Stimulated activated CD8-positive, alpha-beta memory T cell treated with anti-CD3 and anti-CD28 coated beads, Interleukin-15, amount 100 ng/mL, for 24 hours (primary cell): ENCODE measurements around the gene ZKSCAN8.
"Not testable (repeated sequence)": the region's sequence is repeated elsewhere in the genome, so short reads cannot be mapped to it uniquely, and the experiment has no call there.

Experiments used
- DNase-seq: peaks from one replicate; pipeline ENCODE4 v3.0.0-alpha.2; 2020; ENCODE audit warnings: low read depth

ZKSCAN8 gene

DNA sequence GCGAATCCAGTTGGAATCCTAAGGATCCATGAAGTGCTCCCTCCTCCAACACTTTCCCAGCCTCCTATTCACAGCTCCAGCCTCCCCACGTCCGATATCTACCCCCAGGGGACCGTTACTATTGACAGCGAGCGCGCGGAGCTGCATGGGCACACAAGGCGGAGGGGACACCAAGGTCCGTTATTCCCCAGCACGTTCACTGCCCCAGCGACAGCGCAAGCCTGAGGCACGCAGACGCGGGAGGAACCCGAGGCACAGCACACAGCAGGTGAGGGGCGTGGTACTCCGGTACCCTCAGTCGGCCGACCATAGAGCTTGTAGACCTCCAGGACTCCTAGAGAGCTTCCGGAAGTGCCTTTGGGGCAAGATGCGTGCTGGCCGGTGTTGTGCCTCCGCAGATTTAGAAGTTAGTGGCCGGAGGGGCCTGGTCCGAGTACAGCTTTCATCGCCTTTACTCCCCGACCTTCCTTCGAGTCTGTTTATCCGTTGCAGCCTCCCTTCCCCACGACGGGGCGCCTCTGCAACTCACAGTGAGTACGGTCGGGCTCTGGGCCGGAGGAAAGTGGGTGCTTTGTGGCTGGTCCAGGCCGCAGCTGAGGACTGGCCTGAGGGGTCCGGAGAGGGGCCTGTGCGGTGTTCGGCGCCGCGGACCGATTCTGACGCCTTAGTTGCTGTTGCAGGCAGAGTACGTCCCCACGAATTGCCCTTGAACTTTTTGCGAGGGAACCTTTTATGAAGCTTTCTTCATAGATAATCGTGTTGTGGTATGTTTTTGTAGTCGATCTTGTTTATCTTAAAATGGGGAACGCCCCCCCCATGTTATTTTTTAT lies at the start of gene ZKSCAN8:
Gene ZKSCAN8, plus strand, starts transcription at position 384 of the 830 bp plus-strand sequence. CDS start 6,525 bp downstream, outside the sequence.
- peak; percentile 36 for DNase-seq

DNA sequence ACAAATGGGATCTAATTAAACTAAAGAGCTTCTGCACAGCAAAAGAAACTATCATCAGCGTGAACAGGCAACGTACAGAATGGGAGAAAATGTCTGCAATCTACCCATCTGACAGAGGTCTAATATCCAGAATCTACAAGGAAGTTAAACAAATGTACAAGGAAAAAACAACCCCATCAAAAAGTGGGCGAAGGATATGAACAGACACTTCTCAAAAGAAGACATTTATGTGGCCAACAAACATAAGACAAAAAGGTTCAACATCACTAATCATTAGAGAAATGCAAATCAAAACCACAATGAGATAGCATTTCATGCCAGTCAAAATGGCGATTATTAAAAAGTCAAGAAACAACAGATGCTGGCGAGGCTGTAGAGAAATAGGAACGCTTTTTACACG lies 39.5 kb upstream of the ZKSCAN8 start:
- not testable (repeated sequence) for DNase-seq

DNA sequence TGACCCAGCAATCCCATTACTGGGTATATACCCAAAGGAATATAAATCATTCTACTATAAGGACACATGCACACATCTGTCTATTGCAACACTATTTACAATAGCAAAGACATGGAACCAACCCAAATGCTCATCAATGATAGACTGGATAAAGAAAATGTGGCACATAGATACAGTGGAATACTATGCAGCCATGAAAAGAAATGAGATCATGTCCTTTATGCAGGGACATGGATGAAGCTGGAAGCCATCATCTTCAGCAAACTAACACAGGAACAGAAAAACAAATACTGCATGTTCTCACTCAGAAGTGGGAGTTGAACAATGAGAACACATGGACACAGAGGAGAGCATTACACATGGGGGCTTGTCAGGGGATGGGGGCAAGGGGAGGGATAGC lies 39.0 kb upstream of the ZKSCAN8 start:
- not testable (repeated sequence) for DNase-seq

- peak; percentile 55 for DNase-seq
These were observed 37.1 kb upstream of the ZKSCAN8 start for GRCh38 chr6:28104392-28105244.

DNA sequence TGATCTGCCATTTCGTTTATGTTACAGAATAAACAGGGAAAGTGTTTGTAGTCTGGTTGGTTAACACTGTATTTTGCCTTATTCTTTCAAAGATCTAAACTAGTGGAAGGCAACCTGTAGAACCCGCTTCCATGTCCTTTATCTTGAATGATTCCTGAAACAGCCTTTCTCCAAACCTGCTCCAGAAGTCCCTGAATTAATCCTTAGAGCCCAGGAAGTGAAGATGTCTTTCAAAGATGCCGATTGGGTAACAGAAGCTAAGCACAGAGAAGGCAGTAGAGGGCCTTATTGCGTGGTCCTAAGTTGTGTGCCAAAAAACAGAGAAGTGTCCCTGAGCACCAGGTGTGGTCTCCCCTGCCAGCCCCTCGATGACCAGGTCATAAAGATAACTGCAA lies 36.4 kb upstream of the ZKSCAN8 start:
- no peak for DNase-seq

DNA sequence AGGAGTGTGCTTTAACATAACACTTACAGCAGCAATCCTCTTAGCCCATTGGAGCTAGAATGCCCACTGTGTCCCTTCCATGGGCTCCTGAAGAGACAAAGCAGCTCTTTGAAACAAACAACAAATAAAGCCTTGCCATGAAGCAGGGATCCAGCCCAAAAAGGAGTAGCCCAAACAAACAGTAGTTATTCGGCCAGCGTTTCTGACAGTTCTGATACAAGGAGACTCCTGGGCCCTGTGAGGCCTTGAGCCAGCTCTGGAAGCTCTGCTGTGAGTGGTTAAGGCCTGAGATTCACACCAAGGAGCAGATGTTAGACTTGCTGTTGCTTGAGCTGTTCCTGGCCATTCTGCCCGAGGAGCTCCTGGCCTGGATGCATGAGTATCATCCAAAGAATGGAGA lies 34.2 kb upstream of the ZKSCAN8 start:
- DNase-seq, result no peak

- DNase-seq, result no peak
These were observed 29.7 kb upstream of the ZKSCAN8 start for GRCh38 chr6:28111964-28112363.

DNA sequence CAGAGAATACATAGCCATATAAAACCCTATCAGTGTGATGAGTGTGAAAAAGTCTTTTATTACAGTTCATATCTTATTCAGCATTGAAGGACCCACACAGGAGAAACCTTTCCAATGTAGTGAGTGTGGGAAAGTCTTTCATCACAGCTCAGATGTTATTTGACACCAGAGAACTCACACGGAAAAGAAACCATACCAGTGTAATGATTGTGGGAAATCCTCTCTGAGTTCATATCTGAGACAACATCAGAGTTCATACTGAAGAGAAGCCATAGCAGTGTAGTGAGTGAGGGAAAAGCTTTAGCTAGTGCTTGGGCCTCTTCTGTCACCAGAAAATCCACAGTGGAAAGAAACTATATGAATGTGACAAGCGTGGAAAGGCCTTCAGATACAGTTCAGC lies 25.9 kb upstream of the ZKSCAN8 start:
- DNase-seq, result no peak

DNA sequence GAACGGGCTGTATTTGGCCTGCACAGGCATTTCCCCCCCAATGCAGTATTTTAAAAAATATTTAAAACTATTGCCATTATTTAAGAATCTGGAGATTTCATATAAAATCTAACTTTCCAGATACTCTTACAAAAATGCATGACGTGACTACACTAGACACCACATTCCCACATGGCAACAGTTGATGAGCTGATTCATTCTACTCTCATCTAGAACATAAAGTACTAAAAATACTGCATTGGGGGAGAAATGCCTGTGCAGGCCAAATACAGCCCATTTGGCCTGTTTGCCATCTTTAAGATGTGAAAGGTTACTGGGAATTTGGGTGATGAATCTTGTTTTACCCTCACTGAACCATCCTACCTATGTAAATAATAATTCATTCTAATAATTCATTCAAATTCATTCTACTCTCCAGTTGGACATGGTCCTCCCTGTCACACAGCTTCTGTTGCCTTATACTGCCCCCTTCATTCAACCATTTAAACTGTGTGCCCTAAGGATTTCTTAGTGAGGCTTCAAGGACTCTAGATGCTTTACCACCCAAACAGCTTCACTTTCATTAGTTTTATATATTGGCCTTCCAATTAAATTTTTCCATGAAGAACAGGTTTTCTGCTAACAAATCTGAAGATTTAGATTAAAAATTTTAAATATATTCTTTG lies 24.2 kb upstream of the ZKSCAN8 start:
- DNase-seq, result no peak

DNA sequence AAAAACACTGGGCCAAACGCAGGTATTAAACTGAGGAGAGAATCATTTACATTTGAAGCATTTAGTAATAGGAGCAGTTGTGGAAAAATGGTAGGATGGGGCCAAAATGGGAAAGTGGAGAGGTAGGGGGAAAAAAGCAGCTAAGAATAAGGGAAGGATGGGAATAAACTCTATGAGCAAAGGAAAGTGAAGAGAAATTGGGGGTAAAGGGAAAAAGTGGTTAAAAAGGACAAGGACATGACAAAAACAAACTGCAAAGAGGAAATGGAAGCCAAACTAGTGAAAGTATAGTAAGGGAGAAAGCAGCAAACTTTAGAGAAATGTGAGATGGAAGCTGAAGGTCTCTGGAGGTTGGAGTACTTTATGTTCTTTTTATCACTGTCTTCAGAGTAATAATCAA lies 23.5 kb upstream of the ZKSCAN8 start:
- no peak for DNase-seq

DNA sequence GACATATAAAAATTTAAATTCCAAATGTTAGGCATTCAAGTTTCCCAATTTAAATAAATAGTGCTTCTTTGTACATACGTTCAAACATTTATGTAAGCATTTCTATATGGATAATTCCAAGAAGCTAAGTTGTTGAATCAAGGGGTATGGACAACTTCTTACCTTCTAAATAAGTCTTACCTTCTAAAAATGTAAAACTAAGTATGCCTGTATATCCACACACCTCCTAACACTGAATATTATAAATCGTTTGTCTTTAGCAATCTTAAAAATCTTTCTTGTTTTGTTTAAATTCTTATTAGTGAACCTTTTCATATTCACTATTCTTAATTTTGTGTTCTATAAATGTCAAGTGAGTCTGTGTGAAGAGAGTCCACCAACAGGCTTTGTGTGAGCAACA lies 19.8 kb upstream of the ZKSCAN8 start:
- no peak for DNase-seq

GRCh38 chr6:28122283-28122682 lies 19.4 kb upstream of the ZKSCAN8 start:
- DNase-seq, result not testable (repeated sequence)

- DNase-seq, result peak; percentile 43
These were observed 17.2 kb upstream of the ZKSCAN8 start, which contains the start of gene ZSCAN16 for GRCh38 chr6:28124350-28124970. Gene ZSCAN16 (plus strand): TSS chr6:28124609. CDS start chr6:28125444, 835 bp downstream.

GRCh38 chr6:28124971-28125353 lies 16.7 kb upstream of the ZKSCAN8 start:
- DNase-seq, result no peak

DNA sequence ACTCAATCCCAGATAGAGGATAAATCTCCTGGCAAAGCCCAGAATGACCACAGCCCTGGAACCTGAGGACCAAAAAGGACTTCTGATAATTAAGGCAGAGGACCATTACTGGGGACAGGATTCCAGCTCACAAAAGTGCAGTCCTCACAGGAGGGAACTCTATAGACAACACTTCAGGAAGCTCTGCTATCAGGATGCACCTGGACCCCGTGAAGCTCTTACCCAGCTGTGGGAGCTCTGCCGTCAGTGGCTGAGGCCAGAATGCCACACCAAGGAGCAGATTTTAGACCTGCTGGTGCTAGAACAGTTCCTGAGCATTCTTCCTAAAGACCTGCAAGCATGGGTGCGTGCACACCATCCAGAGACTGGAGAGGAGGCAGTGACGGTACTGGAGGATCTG lies 16.3 kb upstream of the ZKSCAN8 start:
- no peak for DNase-seq

- no peak for DNase-seq
These were observed 7.7 kb upstream of the ZKSCAN8 start for GRCh38 chr6:28134015-28134414.

- no peak for DNase-seq
These were observed 7.0 kb upstream of the ZKSCAN8 start for GRCh38 chr6:28134716-28135115.

- DNase-seq, result no peak
These were observed 6.3 kb upstream of the ZKSCAN8 start for GRCh38 chr6:28135393-28135792.

DNA sequence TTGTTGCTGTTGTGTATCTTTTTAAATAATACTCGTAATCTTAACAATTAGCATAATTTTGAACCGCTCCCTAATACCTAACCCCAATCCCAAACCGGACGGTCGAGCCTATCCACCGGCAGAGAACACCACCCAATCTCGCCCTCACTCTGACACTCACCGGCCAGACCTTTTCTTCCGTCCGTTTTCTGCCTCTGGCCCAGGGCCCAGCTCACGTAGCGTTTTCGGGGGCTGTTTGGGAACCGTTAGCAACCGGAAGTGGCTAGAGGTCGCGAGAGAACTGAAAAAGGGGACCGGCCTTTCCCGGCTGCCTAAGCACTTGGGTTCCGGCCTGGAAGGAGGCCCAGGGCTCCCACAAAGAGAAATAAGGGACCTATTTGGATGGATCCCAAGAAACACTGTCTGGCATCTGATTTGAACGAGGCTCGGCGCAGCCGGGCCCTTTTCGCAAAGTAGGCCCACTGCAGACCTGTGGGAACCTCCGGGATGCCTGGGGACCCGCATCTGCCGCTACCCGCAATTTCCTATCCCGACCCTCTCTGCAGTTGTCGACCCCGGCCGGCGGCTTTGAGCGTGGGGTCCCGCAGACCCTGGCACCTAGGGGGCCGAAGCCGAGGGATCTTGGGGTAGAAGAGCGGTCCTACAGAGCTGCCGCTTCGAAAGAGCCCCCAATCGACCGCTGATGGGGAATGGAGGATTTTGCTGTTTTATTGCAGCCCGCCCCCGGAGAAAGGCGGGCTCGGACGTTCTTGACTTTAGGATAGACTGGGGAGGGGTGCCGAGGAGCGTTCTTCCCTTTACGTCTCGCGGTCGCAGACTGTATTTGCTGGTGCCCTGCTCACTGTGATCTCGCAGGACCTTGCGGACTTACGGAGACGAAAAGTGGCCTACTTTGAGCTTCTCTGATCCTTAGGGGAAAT lies 4.8 kb upstream of the ZKSCAN8 start:
- DNase-seq, result peak; percentile 52

- no peak for DNase-seq
These were observed 4.1 kb upstream of the ZKSCAN8 start for GRCh38 chr6:28137505-28137981.
